Fibroblast of the aortic adventitia (primary cell): ENCODE measurements around the gene PIK3IP1. TPM values are rescaled to one million over a fixed set of nuclear protein-coding genes. Genes with fewer than 3 reads are reported as not detected.

Experiments used
- DNase-seq: peaks from one replicate; pipeline ENCODE4 v3.0.0-alpha.2; 2010; ENCODE audit warnings: low read depth
- H3K4me3 ChIP-seq: 2 replicates; pipeline ENCODE4 v1.5.1; 2011; ENCODE audit warnings: low read depth, mild to moderate bottlenecking, control low read depth, low read length, moderate library complexity
- CTCF ChIP-seq: IDR thresholded peaks from 2 replicates; pipeline ENCODE4 v1.5.1; 2011; ENCODE audit warnings: mild to moderate bottlenecking, low read length, control low read depth, inconsistent platforms; ENCODE audit not compliant: insufficient read depth
- total RNA-seq: library from RNA; depleted of rRNA; stranded (reverse); fragments of >200 nt; gene quantifications from 2 replicates; pipeline ENCODE4 v1.2.3, GENCODE V29; 2012; ENCODE audit warnings: low replicate concordance

PIK3IP1 gene
- total RNA-seq, 1 donor: 13.2 TPM

DNA sequence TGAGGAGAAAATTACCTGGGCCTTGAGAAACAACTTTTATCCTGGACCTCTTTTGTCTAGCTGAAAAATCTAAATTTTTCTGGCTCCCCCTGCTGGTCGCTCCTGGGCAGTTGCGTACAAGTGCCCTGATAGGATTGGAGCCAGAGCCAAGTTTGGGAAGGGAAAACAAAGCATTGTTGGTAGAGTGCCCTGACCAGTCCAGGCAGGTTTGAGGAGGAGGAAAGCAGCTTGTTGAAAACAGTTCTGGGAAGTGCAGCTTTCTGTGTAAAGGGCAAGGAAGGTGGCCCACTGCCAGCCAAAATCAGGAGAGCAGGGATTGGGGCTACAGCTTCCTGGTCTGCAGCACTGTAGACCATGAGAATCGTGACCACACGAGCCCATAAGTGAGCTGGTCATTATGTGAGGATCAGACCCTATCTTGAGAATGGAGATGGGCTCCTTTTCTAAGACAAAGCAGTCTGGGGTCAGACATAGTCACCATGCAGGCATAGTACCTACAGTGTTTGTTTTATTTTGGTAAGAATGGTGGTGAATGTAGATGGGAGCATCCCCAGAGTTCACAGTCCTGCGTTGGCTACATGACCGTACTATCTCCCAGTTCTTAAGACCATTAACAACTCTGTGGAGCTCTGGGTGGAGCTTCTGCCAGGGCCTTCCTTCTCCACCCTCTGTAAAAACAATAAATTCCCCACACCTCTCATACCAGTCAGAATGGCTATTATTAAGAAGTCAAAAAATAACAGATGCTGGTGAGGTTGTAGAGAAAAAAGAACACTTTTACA is 21.3 kb upstream of the PIK3IP1 start:
- no peak overlapping the region for H3K4me3 ChIP-seq
- peak; percentile 91 for TF ChIP-seq CTCF
- peak; percentile 94 for DNase-seq

GRCh38 chr22:31308181-31308580 is 15.9 kb upstream of the PIK3IP1 start:
- TF ChIP-seq CTCF: no peak
- DNase-seq: no peak
- no peak overlapping the region for H3K4me3 ChIP-seq

DNA sequence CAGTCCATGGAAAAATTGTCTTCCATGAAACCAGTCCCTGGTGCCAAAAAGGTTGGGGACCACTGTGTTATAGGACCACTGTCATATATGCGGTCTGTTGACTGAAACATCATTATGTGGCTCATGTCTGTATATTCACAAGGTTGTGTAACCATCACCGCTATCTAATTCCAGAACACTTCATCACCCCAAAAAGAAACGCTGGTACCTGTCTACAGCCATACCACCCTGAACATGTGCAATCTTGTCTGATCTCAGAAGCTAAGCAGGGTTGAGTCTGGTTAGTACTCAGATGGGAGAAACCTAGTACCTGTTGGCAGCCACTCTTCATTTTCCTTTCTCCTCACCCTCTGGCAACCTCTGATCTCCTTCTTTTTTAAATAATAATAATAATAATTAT is 12.9 kb upstream of the PIK3IP1 start:
- no peak for DNase-seq
- TF ChIP-seq CTCF: no peak
- no peak overlapping the region for H3K4me3 ChIP-seq

- TF ChIP-seq CTCF: no peak
- no peak overlapping the region for H3K4me3 ChIP-seq
- no peak for DNase-seq
Measured at GRCh38 chr22:31302537-31302936, 10.2 kb upstream of the PIK3IP1 start.

GRCh38 chr22:31302006-31302405 is 9.7 kb upstream of the PIK3IP1 start:
- no peak for DNase-seq
- no peak for TF ChIP-seq CTCF
- H3K4me3 ChIP-seq: no peak overlapping the region

- TF ChIP-seq CTCF: no peak
- no peak for DNase-seq
- no peak overlapping the region for H3K4me3 ChIP-seq
Measured at GRCh38 chr22:31300896-31301295, 8.6 kb upstream of the PIK3IP1 start.
